D721Med (cell line): ENCODE data around the gene ZNF319.

Source experiments
- DNase-seq: peaks from one replicate; pipeline ENCODE4 v3.0.0; 2011; ENCODE audit warnings: low spot score; ENCODE audit not compliant: insufficient read length
- FAIRE-seq: peaks from 2 replicates; lab custom pipeline; 2011; peaks lifted over from hg19 to GRCh38; lab: Jason Lieb, UNC
- CTCF ChIP-seq: IDR thresholded peaks from 2 replicates; pipeline ENCODE4 v1.5.1; 2012; ENCODE audit warnings: mild to moderate bottlenecking, control low read depth; ENCODE audit not compliant: insufficient read depth; ENCODE audit errors: missing control alignments

Gene ZNF319

GRCh38 chr16:57951204-57951960, 49.1 kb downstream of the ZNF319 start:
- TF ChIP-seq CTCF: no peak
- FAIRE-seq (no peak), DNase-seq (no peak)

GRCh38 chr16:57950382-57950781, 50.1 kb downstream of the ZNF319 start:
- FAIRE-seq: no peak
- no peak for DNase-seq
- no peak for TF ChIP-seq CTCF

GRCh38 chr16:57949595-57950238, 50.8 kb downstream of the ZNF319 start:
- DNase-seq (no peak), FAIRE-seq (no peak)
- TF ChIP-seq CTCF: no peak

GRCh38 chr16:57949013-57949412, 51.5 kb downstream of the ZNF319 start:
- no peak for DNase-seq
- no peak for FAIRE-seq
- TF ChIP-seq CTCF: no peak

- TF ChIP-seq CTCF: no peak
- FAIRE-seq: no peak
- DNase-seq: no peak
Observed at GRCh38 chr16:57948027-57948426, 52.4 kb downstream of the ZNF319 start.

- TF ChIP-seq CTCF: no peak
- FAIRE-seq (no peak), DNase-seq (no peak)
Observed at GRCh38 chr16:57947261-57947660, 53.2 kb downstream of the ZNF319 start.
